Caco-2 (cell line): Measurements from ENCODE around the gene FRMD4B. TPM values are rescaled to one million over a fixed set of nuclear protein-coding genes. Genes with fewer than 3 reads are reported as not detected.

Experiments used
- BruUV-seq: library from RNA; stranded (reverse); fragments of 400-500 nt; replicated peaks from 2 replicates; lab custom pipeline; 2021; lab: Mats Ljungman, UMichigan
- CTCF ChIA-PET: fragments of 300-600 bp; sonication (Branson Sonifier 250); formaldehyde crosslinking; loops from one replicate; lab custom pipeline; 2022; ENCODE audit warnings: antibody characterized with exemption; lab: Charles Lee
- POLR2A ChIA-PET: fragments of 300-600 bp; sonication (Branson Sonifier 250); formaldehyde crosslinking; loops from one replicate; lab custom pipeline; 2022; ENCODE audit warnings: antibody characterized with exemption; lab: Charles Lee
- DNase-seq, 2 experiments: peaks; one replicate each; pipeline versions ENCODE4 v3.0.0 to v3.0.0-alpha.2; 2020 to 2022
- H3K27me3 ChIP-seq: replicated peaks from 2 replicates; pipeline ENCODE4 v1.6.0; 2011; ENCODE audit warnings: low read length; ENCODE audit not compliant: control insufficient read depth, insufficient read depth
- H3K36me3 ChIP-seq: 2 replicates; pipeline ENCODE4 v1.5.1; 2011; ENCODE audit warnings: low read length; ENCODE audit not compliant: control insufficient read depth, insufficient read depth
- H3K4me1 ChIP-seq: fragments of 250-450 bp; sonication (Bioruptor Pico); 2 replicates; pipeline ENCODE4 v1.5.1; 2020; ENCODE audit warnings: mild to moderate bottlenecking
- H3K4me3 ChIP-seq: 2 replicates; pipeline ENCODE4 v1.5.1; 2011; ENCODE audit warnings: low read depth, mild to moderate bottlenecking, control low read depth, low read length
- H3K9me3 ChIP-seq: fragments of 250-450 bp; sonication (Bioruptor Pico); 2 replicates; pipeline ENCODE4 v1.5.1; 2020; ENCODE audit warnings: mild to moderate bottlenecking, moderate library complexity
- H3K27ac Mint-ChIP-seq: one replicate; pipeline ENCODE4 v1.8.0; 2022; ENCODE audit warnings: mixed read lengths; ENCODE audit not compliant: unreplicated experiment
- H3K27me3 Mint-ChIP-seq: one replicate; pipeline ENCODE4 v1.8.0; 2022; ENCODE audit warnings: mixed read lengths; ENCODE audit not compliant: insufficient read depth, unreplicated experiment
- H3K36me3 Mint-ChIP-seq: one replicate; pipeline ENCODE4 v1.8.0; 2022; ENCODE audit warnings: mild to moderate bottlenecking, mixed read lengths; ENCODE audit not compliant: insufficient read depth, unreplicated experiment
- H3K4me1 Mint-ChIP-seq: one replicate; pipeline ENCODE4 v1.8.0; 2022; ENCODE audit warnings: low read depth, mixed read lengths; ENCODE audit not compliant: unreplicated experiment
- H3K4me3 Mint-ChIP-seq: one replicate; pipeline ENCODE4 v1.8.0; 2022; ENCODE audit warnings: mild to moderate bottlenecking, moderate library complexity, mixed read lengths; ENCODE audit not compliant: unreplicated experiment
- H3K9me3 Mint-ChIP-seq: one replicate; pipeline ENCODE4 v1.8.0; 2022; ENCODE audit warnings: mixed read lengths; ENCODE audit not compliant: unreplicated experiment
- intact Hi-C: fragments of 100-400 bp; cut with micrococcal nuclease; formaldehyde crosslinking; loops from one replicate; pipeline ENCODE4 v1.10.0; 2022; ENCODE audit not compliant: unreplicated experiment
- total RNA-seq: library from RNA; stranded (reverse); gene quantifications from 2 replicates; pipeline ENCODE4 v1.2.3, GENCODE V29; 2022
- TF ChIP-seq, protein P1 (sequence below), 2 experiments: fragments of 200-600 bp in 1 of 2; IDR thresholded peaks; 1 replicate in 1 of 2; 2 replicates in 1 of 2; pipeline versions ENCODE4 v1.5.1 to v1.8.0; 2011 to 2022; ENCODE audit warnings: antibody characterized with exemption in 1 of 2, control low read depth in 1 of 2, inconsistent platforms in 1 of 2, low read depth in 1 of 2, low read length in 1 of 2, mild to moderate bottlenecking in 1 of 2, moderate library complexity in 1 of 2; ENCODE audit not compliant: insufficient read depth in 1 of 2, severe bottlenecking in 1 of 2, unreplicated experiment in 1 of 2

Gene FRMD4B
- total RNA-seq, 1 experiment from 2014 or later: 47.5 TPM

DNA sequence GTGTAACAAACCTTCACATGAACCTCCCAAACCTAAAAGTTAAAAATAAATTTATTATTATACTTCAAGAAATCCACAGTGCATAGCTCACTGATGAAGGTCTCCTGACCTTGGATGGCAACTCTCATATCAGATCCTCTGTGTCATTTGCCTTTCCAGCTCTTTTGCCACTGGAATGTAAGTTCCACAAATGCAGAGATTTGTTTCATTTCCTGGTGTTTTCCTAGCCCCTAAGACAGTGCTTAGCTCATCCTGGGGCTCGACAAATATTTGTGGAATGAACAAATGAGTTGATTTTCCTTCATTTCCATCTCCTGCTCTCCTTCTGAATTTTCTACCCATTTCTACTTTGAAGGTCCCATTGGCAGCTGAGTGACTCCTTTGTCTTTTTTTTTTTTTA, 56.0 kb downstream of the FRMD4B start:
- DNase-seq: no peak
- H3K36me3 Mint-ChIP-seq: peaks cover 2% of the 10 kb centered on the region
- TF ChIP-seq, protein P1, sequence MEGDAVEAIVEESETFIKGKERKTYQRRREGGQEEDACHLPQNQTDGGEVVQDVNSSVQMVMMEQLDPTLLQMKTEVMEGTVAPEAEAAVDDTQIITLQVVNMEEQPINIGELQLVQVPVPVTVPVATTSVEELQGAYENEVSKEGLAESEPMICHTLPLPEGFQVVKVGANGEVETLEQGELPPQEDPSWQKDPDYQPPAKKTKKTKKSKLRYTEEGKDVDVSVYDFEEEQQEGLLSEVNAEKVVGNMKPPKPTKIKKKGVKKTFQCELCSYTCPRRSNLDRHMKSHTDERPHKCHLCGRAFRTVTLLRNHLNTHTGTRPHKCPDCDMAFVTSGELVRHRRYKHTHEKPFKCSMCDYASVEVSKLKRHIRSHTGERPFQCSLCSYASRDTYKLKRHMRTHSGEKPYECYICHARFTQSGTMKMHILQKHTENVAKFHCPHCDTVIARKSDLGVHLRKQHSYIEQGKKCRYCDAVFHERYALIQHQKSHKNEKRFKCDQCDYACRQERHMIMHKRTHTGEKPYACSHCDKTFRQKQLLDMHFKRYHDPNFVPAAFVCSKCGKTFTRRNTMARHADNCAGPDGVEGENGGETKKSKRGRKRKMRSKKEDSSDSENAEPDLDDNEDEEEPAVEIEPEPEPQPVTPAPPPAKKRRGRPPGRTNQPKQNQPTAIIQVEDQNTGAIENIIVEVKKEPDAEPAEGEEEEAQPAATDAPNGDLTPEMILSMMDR (IDR thresholded peaks at IDR 0.05; ENCODE audit: insufficient read depth in 1 of 2, low read depth in 1 of 2, low read length in 1 of 2, severe bottlenecking in 1 of 2, unreplicated experiment in 1 of 2): no peak
- BruUV-seq: no TSS peak
- H3K4me3 Mint-ChIP-seq: no peak overlapping the region
- H3K4me1 Mint-ChIP-seq: peaks cover 12% of the 10 kb centered on the region
- intact Hi-C loops: no loop called here
- Histone ChIP-seq H3K27me3 (no peaks in the 10 kb centered on the region), H3K36me3 (no peaks in the 10 kb centered on the region), H3K4me3 (no peak overlapping the region), H3K9me3 (no peaks in the 10 kb centered on the region), H3K4me1 (peaks cover 18% of the 10 kb centered on the region; the same call in 1 of the 2 replicates)
- ChIA-PET CTCF (no interaction called here), POLR2A (no interaction called here)
- H3K27ac Mint-ChIP-seq: no peak overlapping the region
- no peaks in the 10 kb centered on the region for H3K27me3 Mint-ChIP-seq
- H3K9me3 Mint-ChIP-seq: peaks cover 4% of the 10 kb centered on the region

DNA sequence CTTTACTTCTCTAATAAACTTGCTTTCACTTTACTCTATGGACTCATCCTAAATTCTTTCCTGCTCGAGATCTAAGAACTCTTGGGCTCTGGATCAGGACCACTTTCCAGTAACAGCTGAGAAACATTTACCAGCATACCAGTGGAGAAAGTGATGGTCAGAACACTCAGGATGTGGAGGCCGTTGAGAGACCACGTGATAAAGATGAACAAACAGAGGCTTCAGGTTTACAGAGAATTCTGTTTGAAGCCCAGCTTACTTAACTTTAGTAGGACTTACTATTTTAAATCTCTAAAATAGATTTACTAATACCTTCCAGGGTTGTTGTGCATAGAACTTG, 57.0 kb downstream of the FRMD4B start:
- Mint-ChIP-seq H3K36me3 (peaks cover 6% of the 10 kb centered on the region), H3K4me3 (no peak overlapping the region), H3K27ac (no peak overlapping the region), H3K9me3 (peaks cover 9% of the 10 kb centered on the region), H3K4me1 (peaks cover 19% of the 10 kb centered on the region), H3K27me3 (no peaks in the 10 kb centered on the region)
- POLR2A ChIA-PET: no interaction called here
- no peak for DNase-seq
- Histone ChIP-seq H3K4me3 (no peak overlapping the region), H3K36me3 (no peaks in the 10 kb centered on the region), H3K27me3 (no peaks in the 10 kb centered on the region), H3K4me1 (peaks cover 28% of the 10 kb centered on the region), H3K9me3 (no peaks in the 10 kb centered on the region)
- intact Hi-C loops: no loop called here
- CTCF ChIA-PET: no interaction called here
- TF ChIP-seq, protein P1 (IDR thresholded peaks at IDR 0.05; ENCODE audit: insufficient read depth in 1 of 2, low read depth in 1 of 2, low read length in 1 of 2, severe bottlenecking in 1 of 2, unreplicated experiment in 1 of 2): no peak
- no TSS peak for BruUV-seq

DNA sequence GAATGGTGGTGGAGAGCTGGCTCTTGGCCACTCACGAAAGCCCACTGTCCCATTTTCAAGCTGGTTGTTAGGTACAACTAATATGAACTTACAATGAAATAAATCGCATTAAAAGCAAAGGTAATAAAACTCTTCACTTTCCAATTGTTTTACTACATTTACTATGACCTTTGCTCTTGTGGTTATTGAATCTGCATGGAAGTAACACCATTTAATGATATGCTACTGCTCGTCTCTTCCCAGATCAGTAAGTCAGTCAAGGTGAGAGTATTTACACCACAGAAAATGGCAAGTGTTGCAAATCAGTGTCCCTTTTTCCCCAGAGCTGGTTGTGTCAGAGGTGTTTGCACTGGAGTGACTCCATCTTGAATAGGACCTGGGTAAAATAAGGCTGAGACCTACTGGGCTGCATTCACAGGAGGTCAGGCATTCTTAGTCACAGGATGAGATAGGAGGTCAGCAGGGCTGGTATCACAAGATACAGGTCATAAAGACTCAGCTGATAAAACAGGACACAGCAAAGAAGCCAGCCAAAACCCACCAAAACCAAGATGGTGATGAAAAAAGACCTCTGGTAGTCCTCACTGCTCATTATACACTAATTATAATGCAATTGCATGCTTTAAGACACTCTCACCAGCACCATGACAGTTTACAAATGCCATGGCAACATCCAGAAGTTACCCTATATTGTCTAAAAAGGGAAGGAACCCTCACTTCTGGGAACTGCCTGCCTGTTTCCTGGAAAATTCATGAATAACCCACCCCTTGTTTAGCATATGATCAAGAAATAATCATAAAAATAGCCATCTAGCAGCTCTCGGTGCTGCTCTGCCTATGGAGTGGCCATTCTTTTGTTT, 57.6 kb downstream of the FRMD4B start:
- H3K4me1 ChIP-seq: peaks cover 32% of the 10 kb centered on the region
- DNase-seq: no peak
- BruUV-seq: no TSS peak
- H3K36me3 ChIP-seq: no peaks in the 10 kb centered on the region
- ChIA-PET POLR2A (no interaction called here), CTCF (interaction anchor here (0.6 kb wide), 1 partner anchor 9 kb away, joined by 3 read pairs; no protein-coding TSS in a partner anchor)
- TF ChIP-seq, protein P1 (IDR thresholded peaks at IDR 0.05; ENCODE audit: insufficient read depth in 1 of 2, low read depth in 1 of 2, low read length in 1 of 2, severe bottlenecking in 1 of 2, unreplicated experiment in 1 of 2): no peak
- Mint-ChIP-seq H3K27ac (no peak overlapping the region), H3K9me3 (peaks cover 9% of the 10 kb centered on the region), H3K4me3 (no peak overlapping the region), H3K27me3 (no peaks in the 10 kb centered on the region), H3K4me1 (peaks cover 19% of the 10 kb centered on the region), H3K36me3 (peaks cover 6% of the 10 kb centered on the region)
- H3K9me3 ChIP-seq: no peaks in the 10 kb centered on the region
- no peak overlapping the region for H3K4me3 ChIP-seq
- no peaks in the 10 kb centered on the region for H3K27me3 ChIP-seq
- intact Hi-C loops: no loop called here
